Uterus (tissue), 2 donors: ENCODE measurements around the gene WDPCP.

Source experiments
- CTCF ChIP-seq, 4 experiments: fragments of 200-600 bp in 2 of 4; fragments of 450-650 bp in 2 of 4; sonication (generic) in 2 of 4; IDR thresholded peaks; one replicate each; pipeline ENCODE4 v1.5.1; 2016 to 2019; ENCODE audit warnings: antibody characterized with exemption in 4 of 4, mild to moderate bottlenecking in 2 of 4, moderate library complexity in 1 of 4
- POLR2A ChIP-seq, 2 donors: fragments of 450-650 bp; IDR thresholded peaks; one replicate each; pipeline ENCODE4 v1.6.1; 2016; ENCODE audit warnings: antibody characterized with exemption in 2 of 2, mild to moderate bottlenecking in 1 of 2, moderate library complexity in 1 of 2

- no peak for TF ChIP-seq CTCF (IDR thresholded peaks at IDR 0.05)
- no peak for TF ChIP-seq POLR2A (IDR thresholded peaks at IDR 0.05)
These were observed 267.6 kb downstream of the WDPCP start for GRCh38 chr2:63320669-63321068.
